Thymus (tissue), 11 donors: Measurements from ENCODE around the gene CUX1. TPM values are rescaled to one million over a fixed set of nuclear protein-coding genes. Genes with fewer than 3 reads are reported as not detected.

Experiments
- DNase-seq, 9 donors: peaks; one replicate each; pipeline ENCODE4 v3.0.0-alpha.2; 2013; ENCODE audit warnings: low spot score in 9 of 9, low read depth in 6 of 9, missing footprints in 1 of 9
- H3K27ac ChIP-seq, 2 donors: one replicate each; pipeline ENCODE4 v1.5.1; 2013; ENCODE audit warnings: control low read depth in 1 of 2, low read depth in 1 of 2, low read length in 1 of 2, mild to moderate bottlenecking in 1 of 2, moderate library complexity in 1 of 2
- H3K27me3 ChIP-seq, 2 donors: one replicate each; pipeline ENCODE4 v1.5.1; 2013; ENCODE audit warnings: low read length in 1 of 2; ENCODE audit not compliant: control insufficient read depth in 2 of 2, insufficient read depth in 1 of 2
- H3K36me3 ChIP-seq, 2 donors: one replicate each; pipeline ENCODE4 v1.5.1; 2013; ENCODE audit warnings: low read length in 1 of 2, mild to moderate bottlenecking in 1 of 2, moderate library complexity in 1 of 2; ENCODE audit not compliant: control insufficient read depth in 2 of 2, insufficient read depth in 2 of 2
- H3K4me1 ChIP-seq, 2 donors: one replicate each; pipeline ENCODE4 v1.5.1; 2013; ENCODE audit warnings: low read length in 2 of 2; ENCODE audit not compliant: control insufficient read depth in 2 of 2, insufficient read depth in 2 of 2
- H3K4me3 ChIP-seq, 2 donors: one replicate each; pipeline ENCODE4 v1.5.1; 2013; ENCODE audit warnings: low read length in 2 of 2, control low read depth in 1 of 2, mild to moderate bottlenecking in 1 of 2
- H3K9me3 ChIP-seq, 2 donors: one replicate each; pipeline ENCODE4 v1.5.1; 2013; ENCODE audit warnings: low read length in 1 of 2, mild to moderate bottlenecking in 1 of 2; ENCODE audit not compliant: control insufficient read depth in 2 of 2, insufficient read depth in 1 of 2
- WGBS: extraction: QIAGEN DNeasy Blood & Tissue Kit; methylation state at CpG from one replicate; pipeline ENCODE4 v1.1.7; 2013; 5-methylcytosine and 5-hydroxymethylcytosine counted together
- polyA plus RNA-seq: library from polyadenylated mRNA; stranded (reverse); fragments of 200-250 nt; gene quantifications from one replicate; pipeline ENCODE4 v1.2.3, GENCODE V29; 2013
- total RNA-seq: library from RNA; stranded (reverse); fragments of 120-200 nt; gene quantifications from one replicate; pipeline ENCODE4 v1.2.4, GENCODE V29; 2013
- donor health status: healthy.

CUX1 gene
- total and polyA plus RNA-seq, 2 donors: 27.8 to 35.0 TPM

- no peaks in the 10 kb centered on the region for H3K4me1 ChIP-seq
- WGBS: 90% methylated on average over 12 of the region's 12 CpGs
- no peaks in the 10 kb centered on the region for H3K27me3 ChIP-seq
- no peak for DNase-seq
- no peaks in the 10 kb centered on the region for H3K9me3 ChIP-seq
- H3K27ac ChIP-seq: no peak overlapping the region
- H3K36me3 ChIP-seq: no peaks in the 10 kb centered on the region
- no peak overlapping the region for H3K4me3 ChIP-seq
Observed at GRCh38 chr7:102258749-102259107, 441.3 kb downstream of the CUX1 start.

GRCh38 chr7:102260856-102261255 lies 443.4 kb downstream of the CUX1 start:
- no peak overlapping the region for H3K27ac ChIP-seq
- H3K4me1 ChIP-seq: peaks cover 0 to 3% of the 10 kb centered on the region in 2 donors
- no peak for DNase-seq
- no peaks in the 10 kb centered on the region for H3K27me3 ChIP-seq
- no peaks in the 10 kb centered on the region for H3K36me3 ChIP-seq
- 93% methylated on average over 9 of the region's 9 CpGs for WGBS
- no peak overlapping the region for H3K4me3 ChIP-seq
- H3K9me3 ChIP-seq: no peaks in the 10 kb centered on the region

- DNase-seq: no peak
- no peaks in the 10 kb centered on the region for H3K27me3 ChIP-seq
- H3K36me3 ChIP-seq: no peaks in the 10 kb centered on the region
- H3K9me3 ChIP-seq: no peaks in the 10 kb centered on the region
- peaks cover 0 to 3% of the 10 kb centered on the region in 2 donors for H3K4me1 ChIP-seq
- 93% methylated on average over 9 of the region's 9 CpGs for WGBS
- no peak overlapping the region for H3K27ac ChIP-seq
- H3K4me3 ChIP-seq: no peak overlapping the region
Observed at GRCh38 chr7:102261451-102261850, 444.0 kb downstream of the CUX1 start.

- no peaks in the 10 kb centered on the region for H3K27me3 ChIP-seq
- 98% methylated on average over 13 of the region's 13 CpGs for WGBS
- DNase-seq: no peak
Observed at GRCh38 chr7:102262546-102262945, 445.1 kb downstream of the CUX1 start.

GRCh38 chr7:102264367-102264891 lies 447.0 kb downstream of the CUX1 start:
- 94% methylated on average over 13 of the region's 13 CpGs for WGBS
- H3K4me3 ChIP-seq: no peak overlapping the region

More at GRCh38 chr7:102262546-102262945, 445.1 kb downstream of the CUX1 start:
- peaks cover 0 to 3% of the 10 kb centered on the region in 2 donors for H3K4me1 ChIP-seq
- H3K27ac ChIP-seq: no peak overlapping the region
- H3K9me3 ChIP-seq: no peaks in the 10 kb centered on the region
- no peaks in the 10 kb centered on the region for H3K36me3 ChIP-seq
- H3K4me3 ChIP-seq: no peak overlapping the region

GRCh38 chr7:102266541-102266940 lies 449.1 kb downstream of the CUX1 start:
- Histone ChIP-seq H3K9me3 (no peaks in the 10 kb centered on the region), H3K4me3 (no peak overlapping the region), H3K4me1 (peaks cover 3 to 13% of the 10 kb centered on the region in 2 donors), H3K27ac (no peak overlapping the region), H3K27me3 (no peaks in the 10 kb centered on the region), H3K36me3 (no peaks in the 10 kb centered on the region)
- DNase-seq: no peak
- 96% methylated on average over 14 of the region's 14 CpGs for WGBS

More at GRCh38 chr7:102264367-102264891, 447.0 kb downstream of the CUX1 start:
- peaks cover 3 to 13% of the 10 kb centered on the region in 2 donors for H3K4me1 ChIP-seq
- no peaks in the 10 kb centered on the region for H3K36me3 ChIP-seq
- H3K9me3 ChIP-seq: no peaks in the 10 kb centered on the region
- H3K27ac ChIP-seq: no peak overlapping the region
- no peaks in the 10 kb centered on the region for H3K27me3 ChIP-seq
- DNase-seq: no peak

GRCh38 chr7:102268635-102269034 lies 451.2 kb downstream of the CUX1 start:
- no peaks in the 10 kb centered on the region for H3K27me3 ChIP-seq
- H3K27ac ChIP-seq: no peak overlapping the region
- no peaks in the 10 kb centered on the region for H3K9me3 ChIP-seq
- no peak overlapping the region for H3K4me3 ChIP-seq
- no peaks in the 10 kb centered on the region for H3K36me3 ChIP-seq
- peak in 1 of 9 donors; percentile 30 for DNase-seq
- peaks cover 3 to 13% of the 10 kb centered on the region in 2 donors for H3K4me1 ChIP-seq
- 44% methylated on average over 10 of the region's 10 CpGs for WGBS

- H3K27me3 ChIP-seq: no peaks in the 10 kb centered on the region
- H3K27ac ChIP-seq: no peak overlapping the region
- no peaks in the 10 kb centered on the region for H3K9me3 ChIP-seq
- 89% methylated on average over 13 of the region's 13 CpGs for WGBS
- peaks cover 3 to 11% of the 10 kb centered on the region in 2 donors for H3K4me1 ChIP-seq
- H3K4me3 ChIP-seq: no peak overlapping the region
- H3K36me3 ChIP-seq: no peaks in the 10 kb centered on the region
- no peak for DNase-seq
Observed at GRCh38 chr7:102270178-102270887, 452.9 kb downstream of the CUX1 start.

- peaks cover 3 to 11% of the 10 kb centered on the region in 2 donors for H3K4me1 ChIP-seq
- H3K27me3 ChIP-seq: no peaks in the 10 kb centered on the region
- H3K9me3 ChIP-seq: no peaks in the 10 kb centered on the region
- 98% methylated on average over 10 of the region's 10 CpGs for WGBS
- no peak overlapping the region for H3K4me3 ChIP-seq
- H3K27ac ChIP-seq: no peak overlapping the region
- H3K36me3 ChIP-seq: no peaks in the 10 kb centered on the region
- DNase-seq: no peak
Observed at GRCh38 chr7:102271158-102271798, 453.9 kb downstream of the CUX1 start.
